H1 (cell line): Measurements from ENCODE around the gene DNAH10.

Source experiments
- ATF2 ChIP-seq: IDR thresholded peaks from 2 replicates; pipeline ENCODE4 v1.6.1; 2012; ENCODE audit warnings: low read length, inconsistent platforms
- CTCF ChIP-seq, 3 experiments: IDR thresholded peaks; 1 replicate in 2 of 3; 2 replicates in 1 of 3; pipeline versions ENCODE4 v1.5.1 to v1.6.1; 2011; ENCODE audit warnings: low read length in 3 of 3, mild to moderate bottlenecking in 3 of 3, inconsistent platforms in 2 of 3, low read depth in 1 of 3, moderate library complexity in 1 of 3; ENCODE audit not compliant: insufficient read depth in 1 of 3; ENCODE audit errors: control extremely low read depth in 1 of 3
- HDAC6 ChIP-seq: IDR thresholded peaks from one replicate; pipeline ENCODE4 v1.7.1; 2012; ENCODE audit warnings: low read depth, mild to moderate bottlenecking, inconsistent platforms, low read length, moderate library complexity

GRCh38 chr12:123894823-123895345 lies 132.8 kb downstream of the DNAH10 start:
- no peak for TF ChIP-seq CTCF (IDR thresholded peaks at IDR 0.05; ENCODE audit: control extremely low read depth in 1 of 3, insufficient read depth in 1 of 3, low read depth in 1 of 3, low read length in 3 of 3)
- TF ChIP-seq ATF2: no peak
- TF ChIP-seq HDAC6: no peak
